Common myeloid progenitor, CD34-positive (primary cell): ENCODE measurements around the gene AKAP6.

Source experiments
- CTCF ChIA-PET: fragments of 350-600 bp; sonication (Branson Sonifier 250); formaldehyde crosslinking; loops from one replicate; lab custom pipeline; 2021; ENCODE audit warnings: antibody characterized with exemption; lab: Charles Lee
- POLR2A ChIA-PET: fragments of 350-600 bp; sonication (Branson Sonifier 250); formaldehyde crosslinking; loops from one replicate; lab custom pipeline; 2021; ENCODE audit warnings: antibody characterized with exemption; lab: Charles Lee
- DNase-seq, 3 donors: peaks; one replicate each; pipeline versions ENCODE4 v3.0.0 to v3.0.0-alpha.2; 2013
- H3K27ac ChIP-seq, 2 experiments: 1 replicate in 1 of 2; 2 replicates in 1 of 2; pipeline ENCODE4 v1.7.0; 2013; ENCODE audit warnings: inconsistent platforms in 2 of 2, low read length in 2 of 2, mild to moderate bottlenecking in 2 of 2, low read depth in 1 of 2, moderate library complexity in 1 of 2; ENCODE audit not compliant: severe bottlenecking in 2 of 2, insufficient read depth in 1 of 2, poor library complexity in 1 of 2
- H3K27me3 ChIP-seq, 5 experiments: replicated peaks in 2 of 5; 1 replicate in 3 of 5; 2 replicates in 2 of 5; pipeline versions ENCODE4 v1.6.1 to v1.7.0; 2013; ENCODE audit warnings: low read length in 4 of 5, mild to moderate bottlenecking in 2 of 5, moderate library complexity in 2 of 5, inconsistent platforms in 1 of 5; ENCODE audit not compliant: insufficient read depth in 5 of 5, control insufficient read depth in 4 of 5
- H3K36me3 ChIP-seq, 4 experiments: 1 replicate in 2 of 4; 2 replicates in 2 of 4; pipeline versions ENCODE4 v1.6.1 to v1.7.0; 2013; ENCODE audit warnings: low read length in 3 of 4, control low read depth in 1 of 4, mild to moderate bottlenecking in 1 of 4; ENCODE audit not compliant: control insufficient read depth in 4 of 4, insufficient read depth in 4 of 4
- H3K4me1 ChIP-seq, 4 experiments: 1 replicate in 3 of 4; 2 replicates in 1 of 4; pipeline versions ENCODE4 v1.6.1 to v1.7.1; 2013; ENCODE audit warnings: low read length in 3 of 4, mild to moderate bottlenecking in 3 of 4, control low read depth in 1 of 4, inconsistent platforms in 1 of 4, moderate library complexity in 1 of 4; ENCODE audit not compliant: control insufficient read depth in 4 of 4, insufficient read depth in 4 of 4; ENCODE audit errors: control extremely low read depth in 1 of 4
- H3K4me3 ChIP-seq, 7 experiments: 1 replicate in 4 of 7; 2 replicates in 3 of 7; pipeline versions ENCODE4 v1.5.1 to v1.7.0; 2013; ENCODE audit warnings: mild to moderate bottlenecking in 7 of 7, low read length in 6 of 7, moderate library complexity in 6 of 7, inconsistent platforms in 2 of 7, low read depth in 2 of 7, control low read depth in 1 of 7; ENCODE audit not compliant: insufficient read depth in 4 of 7, control insufficient read depth in 1 of 7; ENCODE audit errors: extremely low read depth in 1 of 7
- H3K9me3 ChIP-seq, 5 experiments: 1 replicate in 4 of 5; 2 replicates in 1 of 5; pipeline versions ENCODE4 v1.6.1 to v1.7.1; 2013; ENCODE audit warnings: low read length in 4 of 5, mild to moderate bottlenecking in 2 of 5, inconsistent platforms in 1 of 5, low read depth in 1 of 5, moderate library complexity in 1 of 5; ENCODE audit not compliant: control insufficient read depth in 4 of 5, insufficient read depth in 2 of 5; ENCODE audit errors: control extremely low read depth in 1 of 5
- WGBS: methylation state at CpG from one replicate; pipeline ENCODE4 v1.1.5; 2013; ENCODE audit not compliant: insufficient coverage; 5-methylcytosine and 5-hydroxymethylcytosine counted together

The AKAP6 gene

GRCh38 chr14:32414808-32415255 lies 85.7 kb downstream of the AKAP6 start:
- H3K27me3 ChIP-seq = no peaks in the 10 kb centered on the region
- ChIA-PET CTCF (interaction anchor here (0.6 kb wide), 1 partner anchor 459 kb away, joined by 3 read pairs; no protein-coding TSS in a partner anchor), POLR2A (no interaction called here)
- 100% methylated on average over 1 of the region's 3 CpGs for WGBS
- no peaks in the 10 kb centered on the region for H3K36me3 ChIP-seq
- H3K27ac ChIP-seq = no peak overlapping the region
- H3K4me1 ChIP-seq = peaks cover 0 to 4% (median 0%) of the 10 kb centered on the region in 4 experiments
- no peak for DNase-seq
- H3K4me3 ChIP-seq = no peak overlapping the region
- no peaks in the 10 kb centered on the region for H3K9me3 ChIP-seq

DNA sequence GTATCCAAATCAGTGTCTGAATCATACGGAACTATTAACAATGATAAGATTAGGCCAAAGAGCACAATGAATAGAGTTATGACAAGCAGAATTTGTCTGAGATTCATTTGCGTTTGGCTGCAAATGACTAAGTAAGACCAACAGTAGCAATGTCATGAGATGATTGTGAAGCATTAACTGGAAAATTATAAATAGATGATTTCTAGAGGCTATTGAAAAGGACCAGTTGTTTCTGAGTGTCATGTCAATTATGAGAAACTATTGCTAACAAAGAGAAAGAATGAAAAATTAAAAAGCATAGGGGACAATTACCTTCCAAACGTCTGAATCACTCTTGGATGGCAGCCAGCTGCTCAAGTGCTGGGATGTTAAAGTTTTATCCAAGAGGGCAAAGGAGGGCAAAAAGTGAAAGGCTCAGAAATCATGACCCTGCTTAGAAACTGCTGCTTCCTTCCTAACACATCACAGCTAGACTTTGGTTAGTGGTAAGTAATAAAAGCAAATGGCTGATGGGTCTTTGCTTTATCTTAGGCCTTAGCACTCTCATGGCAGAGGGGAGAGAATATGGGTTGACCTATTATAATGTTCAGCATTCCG lies 89.0 kb downstream of the AKAP6 start:
- ChIA-PET CTCF (no interaction called here), POLR2A (no interaction called here)
- Histone ChIP-seq H3K4me3 (no peak overlapping the region), H3K9me3 (peaks cover 0 to 11% (median 2%) of the 10 kb centered on the region in 5 experiments), H3K27ac (no peak overlapping the region), H3K36me3 (no peaks in the 10 kb centered on the region), H3K27me3 (no peaks in the 10 kb centered on the region), H3K4me1 (no peaks in the 10 kb centered on the region)
- DNase-seq = peak in 2 of 3 donors; percentile 6 to 19
- WGBS = 96% methylated on average over 2 of the region's 4 CpGs

DNA sequence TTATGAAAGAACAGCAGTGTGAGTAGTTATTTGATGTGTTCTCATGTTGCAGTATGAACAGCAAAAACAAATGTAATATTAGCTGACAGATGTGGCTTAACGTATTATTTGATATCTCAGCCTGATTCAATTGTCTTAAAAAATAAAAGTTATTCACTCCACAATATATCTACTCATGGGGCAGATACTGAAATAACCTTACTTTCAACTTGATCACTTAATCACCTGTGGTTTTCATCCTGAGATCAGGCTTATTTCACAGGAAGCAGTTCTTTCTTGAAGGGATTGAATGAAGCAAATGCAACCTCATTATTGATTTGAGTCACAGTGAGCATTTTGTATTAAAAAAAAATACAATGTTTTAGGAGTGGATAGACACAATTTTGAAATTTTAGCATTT lies 90.3 kb downstream of the AKAP6 start:
- peaks cover 0 to 16% (median 2%) of the 10 kb centered on the region in 5 experiments for H3K9me3 ChIP-seq
- H3K4me3 ChIP-seq = no peak overlapping the region
- no peaks in the 10 kb centered on the region for H3K36me3 ChIP-seq
- no peak for DNase-seq
- H3K27ac ChIP-seq = no peak overlapping the region
- H3K4me1 ChIP-seq = no peaks in the 10 kb centered on the region
- 100% methylated on average over 1 of the region's 1 CpG for WGBS
- POLR2A ChIA-PET = no interaction called here
- CTCF ChIA-PET = no interaction called here
- H3K27me3 ChIP-seq = no peaks in the 10 kb centered on the region

DNA sequence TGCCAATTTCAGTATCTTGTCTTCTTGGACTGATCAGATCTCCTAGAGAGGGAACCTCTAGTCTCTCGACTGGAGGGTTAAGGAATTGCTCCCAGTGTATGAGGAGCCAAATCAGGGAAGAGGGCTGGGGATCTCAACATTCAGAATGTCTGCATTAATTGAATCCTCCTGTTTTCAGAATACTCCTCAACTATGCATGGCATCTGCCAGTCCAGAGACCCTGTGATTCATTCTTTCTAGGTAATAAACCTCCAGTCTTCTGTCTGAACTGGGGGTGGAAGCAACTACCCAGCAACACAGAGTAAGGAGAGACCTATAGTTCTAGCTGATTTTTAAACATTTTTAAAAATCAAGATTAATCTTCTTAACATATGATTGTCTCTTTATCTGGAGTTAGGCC lies 92.7 kb downstream of the AKAP6 start:
- no peak for DNase-seq
- H3K9me3 ChIP-seq = peaks cover 0 to 16% (median 2%) of the 10 kb centered on the region in 5 experiments
- POLR2A ChIA-PET = no interaction called here
- H3K36me3 ChIP-seq = no peaks in the 10 kb centered on the region
- H3K27me3 ChIP-seq = no peaks in the 10 kb centered on the region
- no peak overlapping the region for H3K27ac ChIP-seq
- no peaks in the 10 kb centered on the region for H3K4me1 ChIP-seq
- 100% methylated on average over 1 of the region's 1 CpG for WGBS
- CTCF ChIA-PET = no interaction called here
- no peak overlapping the region for H3K4me3 ChIP-seq

DNA sequence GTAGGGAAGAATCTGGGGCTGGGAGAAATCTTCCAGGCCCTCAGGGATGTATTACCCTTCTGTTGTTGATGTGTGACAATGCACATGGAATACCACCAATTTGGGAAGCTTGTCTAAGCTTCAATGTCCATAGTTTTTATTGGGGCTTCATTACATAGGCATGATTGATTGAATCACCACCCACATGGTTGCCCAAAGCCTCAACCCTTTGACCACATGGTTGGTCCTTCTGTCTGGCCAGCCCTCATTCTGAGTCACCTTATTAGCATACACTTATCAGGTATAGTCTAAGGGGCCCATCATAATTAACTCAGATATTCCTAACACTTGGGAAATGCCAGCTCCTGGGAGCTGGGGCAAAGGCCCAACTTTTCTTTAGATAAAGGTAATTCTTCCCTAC lies 93.3 kb downstream of the AKAP6 start:
- POLR2A ChIA-PET = no interaction called here
- Histone ChIP-seq H3K9me3 (peaks cover 0 to 16% (median 2%) of the 10 kb centered on the region in 5 experiments), H3K4me1 (no peaks in the 10 kb centered on the region), H3K36me3 (no peaks in the 10 kb centered on the region), H3K27me3 (no peaks in the 10 kb centered on the region), H3K4me3 (no peak overlapping the region), H3K27ac (no peak overlapping the region)
- no peak for DNase-seq
- CTCF ChIA-PET = no interaction called here

DNA sequence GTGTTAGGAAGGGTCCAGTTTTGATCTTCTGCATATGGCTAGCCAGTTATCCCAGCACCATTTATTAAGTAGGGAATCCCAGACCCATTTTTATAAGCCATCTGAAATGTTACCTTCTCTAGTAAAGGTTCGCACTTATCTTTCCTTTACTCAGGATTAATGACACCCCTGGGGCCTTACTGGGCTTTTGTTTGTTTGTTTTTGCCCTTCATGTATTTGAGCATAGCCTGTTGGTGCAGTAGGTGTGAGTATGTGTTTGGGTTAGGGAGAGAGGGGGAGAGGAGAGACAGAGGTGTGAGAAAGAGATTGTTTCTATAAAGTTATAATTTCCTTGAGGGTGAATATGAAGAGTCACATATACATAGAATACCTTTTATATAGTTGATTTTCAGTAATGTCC lies 96.9 kb downstream of the AKAP6 start:
- no CpG with 5 or more reads among the region's 1 CpG for WGBS
- Histone ChIP-seq H3K4me1 (no peaks in the 10 kb centered on the region), H3K27ac (no peak overlapping the region), H3K4me3 (no peak overlapping the region), H3K36me3 (no peaks in the 10 kb centered on the region), H3K9me3 (peaks cover 0 to 16% (median 2%) of the 10 kb centered on the region in 5 experiments), H3K27me3 (no peaks in the 10 kb centered on the region)
- DNase-seq = no peak
- POLR2A ChIA-PET = no interaction called here
- CTCF ChIA-PET = no interaction called here

DNA sequence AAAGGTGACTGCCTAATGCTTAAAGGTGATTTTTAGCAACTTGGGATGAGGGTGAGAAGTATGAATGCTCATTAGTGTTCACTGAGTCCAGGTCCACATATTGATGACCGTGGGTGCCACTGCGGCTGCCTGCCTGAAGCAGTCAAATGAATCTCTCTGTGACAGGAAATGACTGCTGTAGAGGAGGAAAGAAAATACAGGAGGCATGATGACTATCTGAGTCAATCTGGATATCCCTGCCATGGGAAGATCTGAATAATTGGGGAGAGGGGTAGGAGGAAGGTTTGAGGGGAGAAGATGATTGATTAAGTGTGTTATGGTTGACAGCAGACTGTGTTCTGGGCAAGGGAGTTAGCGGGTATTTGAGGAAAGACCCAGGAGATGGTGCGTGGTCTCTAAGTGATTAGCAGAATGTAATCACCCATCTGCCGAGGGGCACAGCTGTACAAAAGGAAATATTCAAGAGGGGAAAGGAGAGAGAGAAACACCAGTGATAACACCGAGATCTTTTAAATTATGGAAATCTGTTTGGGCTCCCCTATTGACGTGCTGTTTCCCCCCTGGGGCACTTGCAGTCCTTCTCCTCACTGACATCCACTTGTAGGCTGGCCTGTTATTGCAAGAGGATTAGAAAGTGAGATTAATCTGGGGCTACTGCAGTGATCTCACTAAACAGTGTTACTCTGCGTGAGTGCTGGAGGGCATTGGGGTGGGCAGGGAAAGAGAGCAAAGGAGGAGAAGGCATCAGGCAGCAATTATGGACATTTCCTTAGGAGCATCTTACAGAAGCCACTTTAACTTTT lies 97.7 kb downstream of the AKAP6 start:
- Histone ChIP-seq H3K36me3 (no peaks in the 10 kb centered on the region), H3K27ac (no peak overlapping the region), H3K9me3 (peaks cover 0 to 16% (median 2%) of the 10 kb centered on the region in 5 experiments), H3K27me3 (no peaks in the 10 kb centered on the region), H3K4me1 (no peaks in the 10 kb centered on the region), H3K4me3 (no peak overlapping the region)
- DNase-seq = no peak
- ChIA-PET CTCF (no interaction called here), POLR2A (no interaction called here)
- WGBS = 82% methylated on average over 8 of the region's 8 CpGs
